Measurements from ENCODE around the gene RGP1.

GRCh38 chr9:35790385-35791296 is 41.6 kb downstream of the RGP1 start:
- TF ChIP-seq POLR2A (IDR thresholded peaks at IDR 0.05) = no peak
- peak; percentile 65 to 95 (median 82) for TF ChIP-seq CTCF (IDR thresholded peaks at IDR 0.05 in 8 of 11, conservative IDR thresholded peaks at IDR 0.05 in 3 of 11)
- TF ChIP-seq POLR2AphosphoS5 (IDR thresholded peaks at IDR 0.05) = peak in 1 of 3 donors; percentile 13
